Posterior vena cava (tissue), 2 donors: ENCODE measurements around the gene EME2. TPM values are rescaled to one million over a fixed set of nuclear protein-coding genes. Genes with fewer than 3 reads are reported as not detected.
"Not testable (repeated sequence)": the region's sequence is repeated elsewhere in the genome, so short reads cannot be mapped to it uniquely, and the experiment has no call there.

Experiments used
- DNase-seq: peaks from one replicate; pipeline ENCODE4 v3.0.0-alpha.2; 2020; ENCODE audit warnings: low spot score
- intact Hi-C, 2 donors: fragments of 100-400 bp; cut with DNase I; formaldehyde crosslinking; loops; one replicate each; pipeline versions ENCODE4 v1.14.1 to v1.14.2; 2022 to 2023
- long read RNA-seq, 2 donors: library from polyadenylated mRNA; unstranded; transcript quantifications; one replicate each; pipeline ENCODE4 v2.0.0, GENCODE V29; 2020 to 2021
- total RNA-seq, 2 donors: library from RNA; stranded (reverse); fragmentation: NEBNext Ultra II Directional; extraction: Animal tissue kit (Norgen Biotek cat#: 25700); gene quantifications; one replicate each; pipeline ENCODE4 v1.2.1, GENCODE V29; 2021
- donor health status: DM: yes; HTN: yes; CAD: no.
- donor health status: DM: yes; HTN: yes; CAD: no.

Gene EME2, protein sequence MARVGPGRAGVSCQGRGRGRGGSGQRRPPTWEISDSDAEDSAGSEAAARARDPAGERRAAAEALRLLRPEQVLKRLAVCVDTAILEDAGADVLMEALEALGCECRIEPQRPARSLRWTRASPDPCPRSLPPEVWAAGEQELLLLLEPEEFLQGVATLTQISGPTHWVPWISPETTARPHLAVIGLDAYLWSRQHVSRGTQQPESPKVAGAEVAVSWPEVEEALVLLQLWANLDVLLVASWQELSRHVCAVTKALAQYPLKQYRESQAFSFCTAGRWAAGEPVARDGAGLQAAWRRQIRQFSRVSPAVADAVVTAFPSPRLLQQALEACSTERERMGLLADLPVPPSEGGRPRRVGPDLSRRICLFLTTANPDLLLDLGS
- total RNA-seq, result 10 to 100 TPM; 10.2 to 12.0 TPM
- long read RNA-seq, donor 1, partial matches to known transcripts, result 0 of 5 reads
- long read RNA-seq, donor 1, other reads (novel, unspliced or antisense), result 4 of 5 reads
- long read RNA-seq, donor 2, partial matches to known transcripts, result 0 of 2 reads
- long read RNA-seq, donor 2, other reads (novel, unspliced or antisense), result 2 of 2 reads

DNA sequence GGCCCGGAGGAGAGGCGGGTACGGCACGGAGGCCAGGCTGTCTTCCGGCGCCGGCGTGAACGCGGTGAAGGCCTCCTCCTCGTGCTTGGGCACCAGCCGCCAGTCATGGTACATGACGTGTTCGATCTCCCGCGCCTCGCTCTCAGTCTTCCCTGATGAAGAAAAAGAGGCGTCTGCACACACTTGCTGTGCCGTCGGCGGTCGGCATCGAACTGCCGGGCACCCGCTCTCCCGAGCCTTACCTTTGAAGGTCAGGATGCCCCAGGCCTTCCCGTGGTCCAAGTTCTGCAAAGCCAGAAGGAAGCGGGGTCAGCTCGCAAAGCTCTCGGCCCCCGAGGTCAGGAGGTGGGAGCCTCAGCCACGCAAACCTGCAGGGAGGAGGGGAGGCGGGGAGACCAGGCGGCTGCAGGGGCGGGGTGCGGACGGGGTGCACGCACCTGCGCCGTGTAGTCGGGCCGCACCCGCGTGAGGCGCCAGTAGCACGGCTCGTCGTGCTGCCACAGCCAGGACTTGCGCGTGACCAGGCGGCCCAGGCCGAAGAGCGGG, at the start of gene EME2:
EME2 (plus strand) TSS at position 449 of the 546 bp plus-strand sequence. CDS start 418 bp downstream, outside the sequence.
- intact Hi-C loops, result no loop called here
- DNase-seq, result no peak

DNA sequence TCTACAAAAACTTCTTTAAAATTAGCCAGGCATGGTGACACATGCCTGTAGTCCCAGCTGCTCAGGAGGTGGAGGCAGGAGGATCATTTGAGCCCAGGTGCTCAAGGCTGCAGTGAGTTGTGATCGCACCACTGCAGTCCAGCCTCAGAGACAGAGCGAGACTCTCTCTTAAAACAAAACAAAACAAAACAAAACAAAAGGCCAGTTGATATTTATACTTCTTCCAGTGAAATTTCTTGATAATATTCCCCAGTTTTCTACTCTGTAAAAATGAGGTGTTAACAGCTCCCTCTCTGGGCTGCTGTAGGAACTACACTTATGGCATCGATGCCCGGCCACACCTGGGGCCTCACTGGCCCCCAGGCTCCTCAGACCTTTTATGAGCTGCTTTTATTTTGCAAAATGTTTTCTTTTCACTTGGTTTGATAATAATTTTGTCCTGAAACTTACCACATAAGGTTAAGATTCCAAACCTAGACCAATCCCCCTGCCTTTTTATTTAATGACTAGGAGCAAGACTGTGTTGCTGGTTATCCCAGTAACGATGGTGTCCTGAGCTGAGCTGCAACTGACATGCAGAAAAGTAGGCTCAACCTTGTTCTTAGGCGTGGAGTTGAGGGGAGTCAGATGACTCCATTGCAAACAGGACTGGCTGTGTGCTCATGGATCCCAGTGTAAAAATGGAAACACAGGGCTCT, 49.0 kb upstream of the EME2 start:
- intact Hi-C loops, result no loop called here
- DNase-seq, result no peak

DNA sequence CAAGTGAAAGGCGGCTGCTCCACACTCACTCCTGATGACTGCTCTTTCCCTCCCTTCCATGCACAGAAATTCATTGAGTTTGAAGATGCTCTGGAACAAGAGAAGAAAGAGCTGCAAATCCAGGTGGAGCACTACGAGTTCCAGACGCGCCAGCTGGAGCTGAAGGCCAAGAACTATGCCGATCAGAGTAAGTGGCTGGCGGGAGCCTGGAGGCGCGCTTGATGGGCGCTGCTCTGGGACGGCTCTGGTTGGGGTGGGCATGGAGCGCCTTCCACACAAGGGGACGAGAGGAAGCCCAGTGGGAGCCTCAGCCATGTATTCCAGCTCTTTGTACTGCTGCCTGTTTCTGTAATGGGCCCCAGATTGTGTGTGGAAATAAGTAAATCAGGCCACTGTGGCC, 48.1 kb upstream of the EME2 start:
- intact Hi-C loops, result no loop called here
- DNase-seq, result no peak

DNA sequence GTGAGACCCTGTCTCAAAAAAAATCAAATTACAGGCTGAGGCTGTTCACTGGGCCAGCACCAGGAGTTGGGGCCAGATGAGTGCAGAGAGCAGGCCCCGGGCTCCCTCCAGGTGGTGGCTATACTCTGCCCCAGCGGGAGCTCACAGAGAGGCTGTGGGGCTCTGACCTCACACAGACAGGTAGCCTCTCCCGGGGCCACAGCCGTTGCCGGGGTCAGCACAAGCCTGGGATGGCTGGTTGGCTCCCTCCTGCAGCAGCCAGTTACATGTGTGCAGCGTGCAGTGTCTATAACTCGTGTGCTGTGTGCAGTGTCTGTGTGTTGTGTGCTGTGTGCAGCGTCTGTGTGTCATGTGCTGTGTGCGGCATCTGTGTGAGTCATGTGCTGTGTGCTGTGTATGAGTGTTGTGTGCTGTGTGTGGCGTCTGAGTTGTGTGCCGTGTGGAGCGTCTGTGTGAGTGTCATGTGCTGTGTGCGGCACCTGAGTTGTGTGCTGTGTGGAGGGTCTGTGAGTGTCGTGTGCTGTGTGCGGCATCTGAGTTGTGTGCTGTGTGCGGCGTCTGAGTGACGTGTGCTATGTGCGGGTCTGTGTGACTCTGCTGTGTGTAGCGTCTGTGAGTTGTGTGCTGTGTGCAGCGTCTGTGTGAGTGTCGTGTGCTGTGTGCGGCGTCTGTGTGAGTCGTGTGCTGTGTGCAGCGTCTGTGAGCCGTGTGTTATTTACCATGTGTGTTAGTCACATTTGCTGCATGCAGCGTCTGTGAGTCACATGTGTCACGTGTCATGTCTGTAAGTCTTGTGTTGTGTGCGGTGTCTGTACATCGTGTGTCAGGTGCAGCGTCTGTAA, 45.7 kb upstream of the EME2 start:
- intact Hi-C loops, result no loop called here
- no peak for DNase-seq

DNA sequence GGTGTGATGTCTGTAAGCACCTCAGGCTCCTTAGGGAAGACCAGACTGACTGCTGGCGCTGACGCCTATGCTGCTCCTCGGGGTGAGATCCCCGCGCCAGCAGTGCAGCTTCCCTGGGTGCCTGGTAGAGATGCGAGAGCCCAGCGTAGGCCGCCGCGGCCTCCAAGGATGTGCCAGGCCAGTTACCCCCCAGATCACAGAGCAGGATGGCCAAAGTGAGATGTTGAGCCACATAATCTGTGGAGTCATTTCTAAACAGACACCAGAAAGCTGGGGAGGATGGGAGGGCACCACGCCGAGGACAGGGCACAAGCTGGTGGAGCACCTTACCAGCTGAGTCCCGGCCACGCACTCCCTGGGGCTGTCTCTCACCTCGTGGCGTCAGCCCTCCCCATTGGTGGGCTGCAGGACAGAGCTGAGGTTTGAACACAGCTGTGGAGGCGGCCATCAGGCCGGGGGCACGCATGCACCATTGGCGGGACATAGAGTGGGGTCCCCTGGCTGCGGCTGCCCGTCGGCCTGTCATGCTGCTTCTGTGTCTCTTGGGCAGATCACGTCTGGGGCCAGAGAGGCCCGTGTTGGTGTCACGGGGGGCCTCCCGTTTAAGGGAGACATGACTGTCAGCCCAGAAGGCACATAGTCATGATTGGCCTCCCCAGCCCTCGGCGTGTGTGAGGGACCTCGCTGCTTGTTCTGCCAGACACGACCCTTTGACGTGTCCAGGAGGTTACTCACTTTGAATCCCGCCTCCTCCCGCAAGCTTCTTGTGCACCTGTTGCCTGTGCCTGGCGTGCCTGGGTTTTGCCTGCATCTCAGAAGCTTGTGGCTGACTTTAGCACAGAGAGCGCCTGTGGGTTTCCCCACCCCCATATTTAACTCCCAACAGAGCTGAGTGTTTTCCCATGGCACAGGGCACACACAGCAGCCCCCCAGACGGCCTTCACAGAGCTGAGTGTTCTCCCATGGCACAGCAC, 44.7 kb upstream of the EME2 start:
- no peak for DNase-seq
- intact Hi-C loops, result no loop called here

DNA sequence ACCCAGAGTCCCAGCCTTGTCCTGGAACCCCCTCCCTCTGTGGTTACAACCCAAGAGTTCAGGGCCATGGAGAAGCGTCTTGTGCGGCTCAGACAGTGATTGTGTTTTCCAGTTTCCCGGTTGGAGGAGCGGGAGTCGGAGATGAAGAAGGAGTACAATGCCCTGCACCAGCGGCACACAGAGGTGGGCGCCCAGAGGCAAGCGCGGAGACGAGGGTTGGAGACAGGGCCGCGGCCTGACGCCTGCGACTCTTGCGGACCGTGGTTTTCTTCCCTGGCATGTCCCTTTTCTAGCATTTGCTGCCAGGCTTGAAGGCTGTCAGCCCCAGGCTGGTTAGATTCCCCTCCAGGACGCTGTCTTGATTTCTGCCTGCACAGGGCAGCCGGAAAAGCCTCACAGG, 43.6 kb upstream of the EME2 start:
- no peak for DNase-seq
- intact Hi-C loops, result no loop called here

DNA sequence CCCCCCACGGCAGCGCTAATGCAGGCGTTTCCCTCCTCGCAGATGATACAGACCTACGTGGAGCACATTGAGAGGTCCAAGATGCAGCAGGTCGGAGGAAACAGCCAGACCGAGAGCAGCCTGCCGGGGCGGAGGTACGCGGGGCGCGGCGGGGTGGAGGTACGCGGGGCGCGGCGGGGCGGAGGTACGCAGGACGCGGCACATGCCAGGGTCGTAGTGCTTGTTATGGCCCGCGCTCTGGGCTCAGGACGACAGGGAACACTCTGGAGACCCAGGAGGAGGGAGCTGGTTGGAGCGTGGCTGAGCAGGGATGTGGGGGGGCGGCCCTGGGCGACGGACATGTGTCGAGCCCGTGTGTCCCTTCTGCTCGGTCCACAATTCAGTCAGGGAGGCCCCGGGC, 43.2 kb upstream of the EME2 start:
- DNase-seq, result no peak
- intact Hi-C loops, result no loop called here

DNA sequence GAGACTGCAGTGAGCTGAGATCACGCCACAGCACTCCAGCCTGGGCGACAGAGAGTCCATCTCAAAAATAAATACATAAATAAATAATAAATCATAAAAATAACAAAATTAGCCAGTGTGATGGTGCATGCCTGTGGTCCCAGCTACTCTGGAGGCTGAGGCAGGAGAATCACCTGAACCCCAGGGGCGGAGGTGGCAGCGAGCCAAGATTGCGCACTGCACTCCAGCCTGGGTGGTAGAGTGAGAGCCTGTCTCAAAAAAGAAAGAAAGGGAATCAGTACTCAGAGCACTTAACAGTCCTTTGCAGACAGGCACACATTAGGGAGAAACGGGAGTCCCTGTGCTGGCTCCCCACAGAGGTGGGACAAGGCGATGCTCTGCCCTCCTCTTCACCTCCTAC, 41.5 kb upstream of the EME2 start:
- intact Hi-C loops, result no loop called here
- DNase-seq, result no peak

DNA sequence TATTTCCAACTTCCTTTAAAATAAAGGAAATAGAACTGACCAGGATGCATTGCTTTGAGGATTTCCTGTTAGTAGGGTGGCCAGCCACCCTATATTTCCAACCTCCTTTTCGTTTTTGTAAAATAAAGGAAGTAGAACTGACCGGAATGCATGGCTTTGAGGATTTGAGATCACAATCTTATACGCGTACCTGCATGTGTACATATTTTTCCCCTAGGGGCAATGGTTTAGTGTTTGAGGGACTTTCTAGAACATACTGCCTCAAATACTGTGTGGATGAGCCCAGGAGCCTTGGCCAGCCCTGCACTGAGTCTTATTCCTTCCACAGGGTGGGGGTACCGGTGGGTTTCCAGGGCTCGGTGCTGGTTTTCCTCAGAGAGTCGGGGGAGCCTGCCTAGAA, 41.0 kb upstream of the EME2 start:
- intact Hi-C loops, result no loop called here
- DNase-seq, result no peak

DNA sequence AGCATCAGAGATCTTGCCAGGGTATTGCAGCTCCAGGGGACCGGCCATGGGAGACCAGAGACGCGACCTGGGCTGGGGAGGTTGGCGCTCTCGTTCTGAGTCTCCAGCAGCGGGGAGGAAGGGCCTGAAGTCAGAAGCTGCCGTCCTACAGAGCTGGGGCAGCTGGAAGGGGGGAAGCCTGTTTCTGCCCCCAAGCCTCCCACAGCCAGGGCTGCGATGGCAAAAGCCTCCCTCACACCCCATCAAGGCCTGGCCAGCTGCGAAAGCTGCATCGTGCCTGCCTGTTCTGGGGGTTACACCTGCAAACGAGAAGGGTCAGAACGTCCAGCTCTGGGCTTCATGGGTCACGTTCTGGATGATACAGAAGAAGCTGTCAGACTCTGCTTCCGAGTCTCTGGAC, 40.5 kb upstream of the EME2 start:
- intact Hi-C loops, result no loop called here
- no peak for DNase-seq

DNA sequence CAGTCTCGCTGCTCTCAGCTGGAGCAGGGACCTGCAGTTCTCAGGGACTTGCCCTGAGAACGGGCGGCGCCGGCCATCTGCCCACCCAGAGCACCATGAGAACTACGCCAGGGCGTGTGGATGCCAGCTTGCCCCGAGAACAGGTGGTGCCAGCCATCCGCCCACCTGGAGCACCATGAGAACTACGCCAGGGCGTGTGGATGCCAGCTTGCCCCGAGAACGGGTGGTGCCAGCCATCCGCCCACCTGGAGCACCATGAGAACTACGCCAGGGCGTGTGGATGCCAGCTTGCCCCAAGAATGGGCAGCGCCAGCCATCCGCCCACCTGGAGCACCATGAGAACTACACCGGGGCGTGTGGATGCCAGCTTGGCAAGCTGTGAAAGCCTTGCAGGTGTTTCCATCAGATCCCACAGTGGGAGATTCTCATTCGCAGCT, 40.0 kb upstream of the EME2 start:
- intact Hi-C loops, DNase-seq: not testable (repeated sequence)

DNA sequence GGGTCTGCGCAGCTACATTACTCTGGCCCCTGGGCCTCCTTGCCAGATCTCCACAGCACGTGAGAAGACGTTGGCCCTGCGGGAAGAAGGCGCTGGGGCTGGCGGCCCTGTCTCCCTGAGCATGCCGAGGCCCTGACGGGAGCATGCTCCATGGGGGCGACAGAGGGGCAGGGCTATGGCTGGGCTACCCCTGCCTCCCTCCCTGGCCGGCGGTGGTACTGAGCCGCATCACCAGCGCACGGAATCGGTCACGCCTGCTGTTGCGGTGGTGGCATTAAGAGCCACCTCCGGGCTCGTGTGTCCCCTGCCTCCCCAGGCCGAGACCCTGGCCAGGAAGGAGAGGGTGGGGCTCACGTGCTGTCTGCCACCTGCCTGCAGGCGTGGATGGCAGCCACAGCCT, 38.5 kb upstream of the EME2 start:
- no peak for DNase-seq
- intact Hi-C loops, result no loop called here

DNA sequence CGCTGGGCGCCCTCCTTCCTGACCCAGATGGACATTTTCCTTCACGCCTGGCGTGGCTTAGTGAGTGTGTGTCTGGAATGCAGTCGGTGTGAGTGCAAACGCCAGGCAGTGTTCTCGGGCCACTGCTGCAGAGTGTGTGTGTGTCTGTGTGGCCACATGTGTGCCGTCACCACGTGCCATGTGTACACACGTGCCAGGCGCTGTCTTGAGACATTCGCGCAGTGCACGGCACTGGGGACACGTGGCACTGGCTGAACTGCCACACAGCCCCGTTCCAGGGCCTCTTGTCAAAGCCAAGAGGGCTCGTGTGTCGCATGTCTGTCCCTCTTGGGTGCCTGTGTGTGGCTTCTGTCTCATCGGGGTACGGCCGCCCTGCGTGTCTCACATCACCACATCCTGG, 37.8 kb upstream of the EME2 start:
- DNase-seq, result no peak
- intact Hi-C loops, result no loop called here

DNA sequence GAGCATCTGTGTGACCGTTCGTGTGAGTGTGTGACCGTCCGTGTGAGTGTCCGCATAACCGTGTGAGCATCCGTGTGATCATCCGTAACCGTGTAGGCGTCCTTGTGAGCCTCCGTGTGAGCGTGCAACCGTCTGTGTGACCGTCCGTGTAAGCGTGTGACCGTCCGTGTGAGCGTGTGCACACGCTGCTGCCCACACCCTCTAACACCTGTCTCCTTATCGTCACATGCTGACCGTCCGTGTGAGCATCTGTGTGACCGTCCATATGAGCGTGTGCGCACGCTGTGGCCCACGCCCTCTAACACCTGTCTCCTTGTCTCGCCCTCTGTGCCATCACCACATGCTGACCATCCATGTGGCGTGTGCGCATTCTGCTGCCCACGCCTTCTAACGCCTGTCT, 32.4 kb upstream of the EME2 start:
- DNase-seq, result no peak
- intact Hi-C loops, result no loop called here

DNA sequence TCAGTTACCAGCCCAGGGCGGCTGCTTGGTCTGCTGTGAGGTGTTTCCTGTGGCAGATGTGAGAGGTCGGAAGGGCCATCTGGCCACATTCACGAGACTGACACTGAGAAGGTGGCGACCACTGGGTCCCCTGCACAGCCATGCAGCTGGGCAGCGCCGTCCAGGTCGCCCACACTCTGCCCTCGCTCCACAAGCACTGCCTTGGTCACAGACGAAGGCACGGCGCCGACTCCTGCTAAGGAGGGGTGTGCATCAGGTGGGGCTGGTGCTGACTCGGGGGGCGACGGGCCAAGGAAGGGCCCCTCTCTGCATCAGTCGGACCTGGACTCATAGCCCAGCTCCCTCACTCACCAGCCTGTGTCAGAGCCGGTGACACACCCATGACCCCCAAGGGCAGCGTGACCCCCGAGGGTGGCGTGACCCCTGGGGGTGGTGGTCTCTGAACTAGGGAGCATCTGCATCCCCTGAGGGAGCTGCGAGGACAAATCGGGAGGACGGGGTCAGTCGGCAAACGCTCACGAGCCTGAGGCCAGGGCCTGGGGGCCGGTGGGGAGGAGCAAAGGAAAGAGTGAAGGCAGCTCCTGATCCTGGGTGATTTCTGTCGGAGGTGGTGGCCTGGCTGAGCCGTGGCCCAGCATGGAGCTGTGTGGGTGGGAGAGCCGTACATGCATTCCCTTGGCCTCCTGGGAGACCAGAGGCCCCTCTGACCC, 31.7 kb upstream of the EME2 start:
- DNase-seq, result no peak
- intact Hi-C loops, result no loop called here

DNA sequence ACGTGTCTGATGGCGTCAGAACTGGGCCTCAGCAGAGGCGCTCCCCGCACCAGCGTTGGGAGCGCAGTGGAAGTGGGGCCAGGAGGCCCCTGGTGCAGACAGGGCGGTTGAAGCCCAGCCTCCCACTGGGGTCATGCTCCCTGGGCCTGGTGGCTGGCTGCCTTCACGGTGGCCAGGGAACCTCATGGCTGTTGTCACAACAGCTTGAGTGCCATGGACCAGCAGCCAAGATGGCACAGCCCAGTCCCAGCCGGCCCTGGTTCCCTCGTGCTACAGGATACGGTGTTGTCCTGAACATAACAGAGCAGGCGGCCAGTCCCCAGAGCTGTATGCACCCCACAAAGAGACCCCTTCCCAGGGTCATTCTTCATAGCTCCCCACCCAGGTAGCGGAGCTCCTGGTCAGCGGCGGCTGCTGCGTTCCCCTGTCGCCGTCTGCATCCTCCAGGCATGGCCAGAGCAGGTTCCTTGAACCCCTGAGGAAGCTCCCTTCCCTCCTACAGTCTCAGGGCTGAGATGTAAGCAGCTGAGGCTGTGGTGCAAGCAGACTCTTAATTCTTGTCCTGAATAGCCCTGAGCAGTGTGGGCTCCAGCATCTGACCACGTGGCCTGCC, 31.0 kb upstream of the EME2 start:
- intact Hi-C loops, result no loop called here
- no peak for DNase-seq
